CD8-positive, alpha-beta memory T cell (primary cell): ENCODE results near the gene SLC6A6. TPM values are rescaled to one million over a fixed set of nuclear protein-coding genes. Genes with fewer than 3 reads are reported as not detected.

Experiments used
- CTCF ChIA-PET: fragments of 350-600 bp; sonication (Branson Sonifier 250); formaldehyde crosslinking; loops from one replicate; lab custom pipeline; 2021; ENCODE audit warnings: antibody characterized with exemption; lab: Charles Lee
- POLR2A ChIA-PET: fragments of 350-600 bp; sonication (Branson Sonifier 250); formaldehyde crosslinking; loops from one replicate; lab custom pipeline; 2021; ENCODE audit warnings: antibody characterized with exemption; lab: Charles Lee
- DNase-seq, 5 donors: peaks; one replicate each; pipeline versions ENCODE4 v3.0.0 to v3.0.0-alpha.2; 2020 to 2022; ENCODE audit warnings: mixed read lengths in 1 of 5
- H3K27ac ChIP-seq: one replicate; pipeline ENCODE4 v1.7.0; 2013; ENCODE audit warnings: low read depth, mild to moderate bottlenecking, low read length, moderate library complexity
- H3K27me3 ChIP-seq: 2 replicates; pipeline ENCODE4 v1.7.0; 2013; ENCODE audit warnings: low read length, mild to moderate bottlenecking; ENCODE audit not compliant: insufficient read depth, poor library complexity, severe bottlenecking
- H3K36me3 ChIP-seq: 2 replicates; pipeline ENCODE4 v1.7.0; 2013; ENCODE audit warnings: mild to moderate bottlenecking, low read length, moderate library complexity; ENCODE audit not compliant: insufficient read depth
- H3K4me1 ChIP-seq: 2 replicates; pipeline ENCODE4 v1.7.0; 2013; ENCODE audit warnings: mild to moderate bottlenecking, low read length, moderate library complexity; ENCODE audit not compliant: insufficient read depth
- H3K4me3 ChIP-seq: 2 replicates; pipeline ENCODE4 v1.7.0; 2013; ENCODE audit warnings: mild to moderate bottlenecking, low read length
- H3K9me3 ChIP-seq: 2 replicates; pipeline ENCODE4 v1.7.0; 2013; ENCODE audit warnings: mild to moderate bottlenecking, low read length
- H3K27ac Mint-ChIP-seq, 8 donors: one replicate each; pipeline ENCODE4 v1.8.0; 2020 to 2021; ENCODE audit warnings: mixed read lengths in 8 of 8, mild to moderate bottlenecking in 6 of 8, inconsistent platforms in 3 of 8, moderate library complexity in 3 of 8
- H3K27me3 Mint-ChIP-seq, 2 donors: one replicate each; pipeline ENCODE4 v1.8.0; 2020 to 2021; ENCODE audit warnings: mixed read lengths in 2 of 2, mild to moderate bottlenecking in 1 of 2, moderate library complexity in 1 of 2
- H3K36me3 Mint-ChIP-seq, 3 donors: one replicate each; pipeline ENCODE4 v1.8.0; 2020 to 2021; ENCODE audit warnings: mixed read lengths in 3 of 3, inconsistent platforms in 1 of 3, mild to moderate bottlenecking in 1 of 3
- H3K4me1 Mint-ChIP-seq, 3 donors: one replicate each; pipeline ENCODE4 v1.8.0; 2020 to 2021; ENCODE audit warnings: mixed read lengths in 3 of 3, inconsistent platforms in 1 of 3, mild to moderate bottlenecking in 1 of 3
- H3K4me3 Mint-ChIP-seq, 7 donors: one replicate each; pipeline ENCODE4 v1.8.0; 2020 to 2021; ENCODE audit warnings: mixed read lengths in 7 of 7, mild to moderate bottlenecking in 6 of 7, moderate library complexity in 4 of 7, inconsistent platforms in 2 of 7
- H3K9me3 Mint-ChIP-seq, 5 donors: one replicate each; pipeline ENCODE4 v1.8.0; 2020 to 2022; ENCODE audit warnings: mixed read lengths in 5 of 5, mild to moderate bottlenecking in 3 of 5, moderate library complexity in 2 of 5, inconsistent platforms in 1 of 5
- polyA plus RNA-seq: library from polyadenylated mRNA; unstranded; fragments of 300-500 nt; fragmentation: Illumina TruSeq; gene quantifications from one replicate; pipeline ENCODE4 v1.2.3, GENCODE V29; 2021
- total RNA-seq, 2 experiments: library from RNA; stranded (reverse); gene quantifications; one replicate each; pipeline ENCODE4 v1.2.3, GENCODE V29; 2021

Gene SLC6A6
- total and polyA plus RNA-seq, 3 experiments from 2014 or later, result 6.6 to 44.6 (median 44.5) TPM

- Mint-ChIP-seq H3K4me1 (no peaks in the 10 kb centered on the region), H3K27ac (peak overlapping the region in 2 of 8 donors; percentile 17 to 76), H3K27me3 (no peaks in the 10 kb centered on the region), H3K4me3 (no peak overlapping the region), H3K9me3 (no peaks in the 10 kb centered on the region), H3K36me3 (peaks cover 3 to 97% (median 33%) of the 10 kb centered on the region in 3 donors)
- Histone ChIP-seq H3K27me3 (no peaks in the 10 kb centered on the region), H3K4me1 (no peaks in the 10 kb centered on the region), H3K36me3 (peaks cover 49% of the 10 kb centered on the region), H3K9me3 (no peaks in the 10 kb centered on the region), H3K27ac (no peak overlapping the region), H3K4me3 (no peak overlapping the region)
- DNase-seq, result no peak
- ChIA-PET POLR2A (no interaction called here), CTCF (interaction anchor here (1.7 kb wide), 1 partner anchor 30 kb away, joined by 4 read pairs; no protein-coding TSS in a partner anchor)
Observed at GRCh38 chr3:14479591-14479990, 77.2 kb downstream of the SLC6A6 start.

- CTCF ChIA-PET, result interaction anchor here (1.4 to 1.7 kb wide), 2 partner anchors 29 to 277 kb away, joined by 3 to 4 read pairs; no protein-coding TSS in a partner anchor
- Histone ChIP-seq H3K27me3 (no peaks in the 10 kb centered on the region), H3K4me1 (no peaks in the 10 kb centered on the region), H3K27ac (no peak overlapping the region), H3K4me3 (no peak overlapping the region), H3K9me3 (no peaks in the 10 kb centered on the region), H3K36me3 (peaks cover 51% of the 10 kb centered on the region)
- Mint-ChIP-seq H3K27ac (no peak overlapping the region), H3K4me3 (no peak overlapping the region), H3K4me1 (no peaks in the 10 kb centered on the region), H3K27me3 (no peaks in the 10 kb centered on the region), H3K9me3 (no peaks in the 10 kb centered on the region), H3K36me3 (peaks cover 3 to 98% (median 37%) of the 10 kb centered on the region in 3 donors)
- no peak for DNase-seq
- POLR2A ChIA-PET, result no interaction called here
Observed at GRCh38 chr3:14480207-14481017, 78.0 kb downstream of the SLC6A6 start.

GRCh38 chr3:14481018-14481645 lies 78.7 kb downstream of the SLC6A6 start:
- H3K36me3 Mint-ChIP-seq, result peaks cover 3 to 98% (median 39%) of the 10 kb centered on the region in 3 donors
- POLR2A ChIA-PET, result no interaction called here
- H3K27ac Mint-ChIP-seq, result peak overlapping the region in 2 of 8 donors; percentile 43 to 64
- CTCF ChIA-PET, result interaction anchor here (1.4 kb wide), 1 partner anchor 278 kb away, joined by 3 read pairs; no protein-coding TSS in a partner anchor
- no peaks in the 10 kb centered on the region for H3K4me1 Mint-ChIP-seq
- Histone ChIP-seq H3K27ac (no peak overlapping the region), H3K27me3 (no peaks in the 10 kb centered on the region), H3K36me3 (peaks cover 54% of the 10 kb centered on the region), H3K4me1 (no peaks in the 10 kb centered on the region), H3K4me3 (no peak overlapping the region), H3K9me3 (no peaks in the 10 kb centered on the region)
- no peak overlapping the region for H3K4me3 Mint-ChIP-seq
- no peaks in the 10 kb centered on the region for H3K27me3 Mint-ChIP-seq
- no peaks in the 10 kb centered on the region for H3K9me3 Mint-ChIP-seq
- DNase-seq, result no peak

- H3K9me3 Mint-ChIP-seq, result no peaks in the 10 kb centered on the region
- Histone ChIP-seq H3K27me3 (no peaks in the 10 kb centered on the region), H3K36me3 (peaks cover 51% of the 10 kb centered on the region), H3K4me1 (no peaks in the 10 kb centered on the region), H3K4me3 (no peak overlapping the region), H3K9me3 (no peaks in the 10 kb centered on the region), H3K27ac (no peak overlapping the region)
- ChIA-PET POLR2A (no interaction called here), CTCF (interaction anchor here (1.4 kb wide), 1 partner anchor 278 kb away, joined by 3 read pairs; no protein-coding TSS in a partner anchor)
- no peak for DNase-seq
- H3K4me3 Mint-ChIP-seq, result no peak overlapping the region
- H3K36me3 Mint-ChIP-seq, result peaks cover 3 to 98% (median 39%) of the 10 kb centered on the region in 3 donors
- no peaks in the 10 kb centered on the region for H3K4me1 Mint-ChIP-seq
- H3K27ac Mint-ChIP-seq, result peak overlapping the region in 2 of 8 donors; percentile 59 to 88
- no peaks in the 10 kb centered on the region for H3K27me3 Mint-ChIP-seq
Observed at GRCh38 chr3:14481646-14482036, 79.2 kb downstream of the SLC6A6 start.

- no peak overlapping the region for H3K4me3 Mint-ChIP-seq
- Histone ChIP-seq H3K27me3 (no peaks in the 10 kb centered on the region), H3K9me3 (no peaks in the 10 kb centered on the region), H3K4me3 (no peak overlapping the region), H3K27ac (no peak overlapping the region), H3K4me1 (no peaks in the 10 kb centered on the region), H3K36me3 (peaks cover 46% of the 10 kb centered on the region)
- H3K9me3 Mint-ChIP-seq, result no peaks in the 10 kb centered on the region
- no peaks in the 10 kb centered on the region for H3K27me3 Mint-ChIP-seq
- DNase-seq, result no peak
- CTCF ChIA-PET, result no interaction called here
- peaks cover 9 to 98% (median 42%) of the 10 kb centered on the region in 3 donors for H3K36me3 Mint-ChIP-seq
- H3K27ac Mint-ChIP-seq, result peak overlapping the region in 1 of 8 donors; percentile 6
- POLR2A ChIA-PET, result no interaction called here
- no peaks in the 10 kb centered on the region for H3K4me1 Mint-ChIP-seq
Observed at GRCh38 chr3:14482271-14482721, 79.9 kb downstream of the SLC6A6 start.

GRCh38 chr3:14483286-14483685 lies 80.9 kb downstream of the SLC6A6 start:
- Mint-ChIP-seq H3K4me3 (no peak overlapping the region), H3K27me3 (no peaks in the 10 kb centered on the region), H3K4me1 (no peaks in the 10 kb centered on the region), H3K9me3 (no peaks in the 10 kb centered on the region), H3K36me3 (peaks cover 9 to 98% (median 39%) of the 10 kb centered on the region in 3 donors), H3K27ac (peak overlapping the region in 5 of 8 donors; percentile 14 to 79 (median 65))
- peaks cover 45% of the 10 kb centered on the region for H3K36me3 ChIP-seq
- H3K9me3 ChIP-seq, result no peaks in the 10 kb centered on the region
- ChIA-PET CTCF (interaction anchor here (1.2 kb wide), 1 partner anchor 15 kb away, joined by 3 read pairs; no protein-coding TSS in a partner anchor), POLR2A (no interaction called here)
- DNase-seq, result no peak
- H3K4me1 ChIP-seq, result no peaks in the 10 kb centered on the region
- no peak overlapping the region for H3K27ac ChIP-seq
- no peaks in the 10 kb centered on the region for H3K27me3 ChIP-seq
- no peak overlapping the region for H3K4me3 ChIP-seq

- Histone ChIP-seq H3K27me3 (no peaks in the 10 kb centered on the region), H3K4me1 (no peaks in the 10 kb centered on the region), H3K4me3 (no peak overlapping the region), H3K9me3 (no peaks in the 10 kb centered on the region), H3K27ac (no peak overlapping the region), H3K36me3 (peaks cover 32% of the 10 kb centered on the region)
- ChIA-PET CTCF (interaction anchor here (1.5 to 1.6 kb wide), 2 partner anchors 16 to 24 kb away, joined by 3 to 4 read pairs; no protein-coding TSS in a partner anchor), POLR2A (interaction anchor here (0.6 kb wide), 1 partner anchor 340 kb away, joined by 3 read pairs; no protein-coding TSS in a partner anchor)
- Mint-ChIP-seq H3K4me1 (no peaks in the 10 kb centered on the region), H3K36me3 (peaks cover 9 to 95% (median 35%) of the 10 kb centered on the region in 3 donors), H3K9me3 (no peaks in the 10 kb centered on the region), H3K27me3 (no peaks in the 10 kb centered on the region), H3K27ac (peak overlapping the region in 1 of 8 donors; percentile 22), H3K4me3 (no peak overlapping the region)
- no peak for DNase-seq
Observed at GRCh38 chr3:14484741-14485140, 82.3 kb downstream of the SLC6A6 start.
